HG02642 (cell line): ENCODE results near the gene XKR7.

Experiments
- ATAC-seq: cut with Tn5 transposase; IDR thresholded peaks from one replicate; pipeline ENCODE4 v1.9.1; 2021; ENCODE audit warnings: mild to moderate bottlenecking; ENCODE audit not compliant: unreplicated experiment, poor library complexity

The XKR7 gene

GRCh38 chr20:32035426-32035779, 67.5 kb downstream of the XKR7 start:
- ATAC-seq, result no peak

GRCh38 chr20:32036252-32036651, 68.3 kb downstream of the XKR7 start:
- ATAC-seq, result no peak

GRCh38 chr20:32036716-32037485, 69.0 kb downstream of the XKR7 start:
- no peak for ATAC-seq

GRCh38 chr20:32037929-32038328, 70.0 kb downstream of the XKR7 start:
- no peak for ATAC-seq

- ATAC-seq, result no peak
These were observed 72.4 kb downstream of the XKR7 start for GRCh38 chr20:32040142-32040953.

GRCh38 chr20:32045999-32046398, 78.0 kb downstream of the XKR7 start:
- ATAC-seq, result no peak

- no peak for ATAC-seq
These were observed 82.4 kb downstream of the XKR7 start for GRCh38 chr20:32050324-32050841.

- ATAC-seq, result no peak
These were observed 83.1 kb downstream of the XKR7 start for GRCh38 chr20:32050851-32051556.

GRCh38 chr20:32051720-32052089, 83.8 kb downstream of the XKR7 start:
- ATAC-seq, result no peak

- ATAC-seq, result no peak
These were observed 84.3 kb downstream of the XKR7 start, which contains the start of gene HCK for GRCh38 chr20:32052090-32052777. Gene HCK (plus strand): TSS chr20:32052242.

- no peak for ATAC-seq
These were observed 84.9 kb downstream of the XKR7 start for GRCh38 chr20:32052778-32053362.
